Measurements from ENCODE around the gene FBP1. TPM values are rescaled to one million over a fixed set of nuclear protein-coding genes. Genes with fewer than 3 reads are reported as not detected.
A peak's percentile ranks its signal among the peaks of the same experiment; 100 is the strongest.

FBP1 gene
- total RNA-seq, 1 experiment from 2014 or later: 48.1 TPM

DNA sequence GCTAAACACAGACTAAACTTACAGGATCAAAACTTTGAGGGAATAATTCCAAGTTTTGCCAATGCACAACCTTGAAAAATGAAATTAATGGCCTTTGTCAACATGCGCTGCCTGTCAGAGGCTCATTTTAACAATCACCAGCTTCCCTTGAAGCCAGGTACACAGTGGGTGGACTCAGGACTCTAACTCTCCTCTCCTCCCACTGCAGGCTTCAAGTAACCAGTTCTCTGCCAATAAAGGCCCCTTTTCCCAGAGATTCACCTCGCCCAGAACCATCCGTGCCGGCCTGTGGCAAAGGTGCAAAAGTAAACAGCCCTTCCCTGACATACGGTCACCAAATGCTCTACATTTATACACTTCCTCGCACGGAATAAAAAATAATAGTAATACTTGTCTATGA is 27.2 kb downstream of the FBP1 start:
- Histone ChIP-seq H4K20me1 (ENCODE audit: low read length) (no peaks in the 10 kb centered on the region), H3K9me3 (ENCODE audit: low read length) (no peaks in the 10 kb centered on the region), H3F3A (ENCODE audit: low read length, unreplicated experiment) (no peaks in the 10 kb centered on the region), H3K27me3 (ENCODE audit: low read length) (no peaks in the 10 kb centered on the region), H3K36me3 (ENCODE audit: low read depth, low read length) (no peaks in the 10 kb centered on the region), H3K27ac (ENCODE audit: low read length) (no peak overlapping the region), H3K9me2 (replicated peaks; ENCODE audit: low read length) (no peaks in the 10 kb centered on the region), H3K9ac (ENCODE audit: low read length) (no peak overlapping the region), H3K4me2 (ENCODE audit: low read length) (no peak overlapping the region), H3K4me1 (ENCODE audit: insufficient read depth, low read length) (peaks cover 8% of the 10 kb centered on the region; the same call in 1 of the 2 replicates), H3K4me3 (ENCODE audit: low read length) (no peak overlapping the region), H3K79me2 (ENCODE audit: low read length) (no peaks in the 10 kb centered on the region), H2AFZ (ENCODE audit: low read length) (no peak overlapping the region)
- TF ChIP-seq CTCF (conservative IDR thresholded peaks at IDR 0.05; ENCODE audit: low read depth, low read length): no peak
- TF ChIP-seq EZH2phosphoT487 (IDR thresholded peaks at IDR 0.05; ENCODE audit: borderline replicate concordance, low read length): no peak
- TF ChIP-seq EZH2 (IDR thresholded peaks at IDR 0.05; ENCODE audit: low read length, unreplicated experiment): no peak
- DNase-seq (no peak), ATAC-seq (no peak)
- intact Hi-C loops (cut with micrococcal nuclease): no loop called here
- CTCF ChIA-PET: interaction anchor here (0.8 kb wide), 1 partner anchor 58 kb away, joined by 3 read pairs; the partner anchor contains the start of gene PCAT7
- BruUV-seq (replicated peaks): no TSS peak
- POLR2A ChIA-PET (ENCODE audit: unreplicated experiment): no interaction called here

DNA sequence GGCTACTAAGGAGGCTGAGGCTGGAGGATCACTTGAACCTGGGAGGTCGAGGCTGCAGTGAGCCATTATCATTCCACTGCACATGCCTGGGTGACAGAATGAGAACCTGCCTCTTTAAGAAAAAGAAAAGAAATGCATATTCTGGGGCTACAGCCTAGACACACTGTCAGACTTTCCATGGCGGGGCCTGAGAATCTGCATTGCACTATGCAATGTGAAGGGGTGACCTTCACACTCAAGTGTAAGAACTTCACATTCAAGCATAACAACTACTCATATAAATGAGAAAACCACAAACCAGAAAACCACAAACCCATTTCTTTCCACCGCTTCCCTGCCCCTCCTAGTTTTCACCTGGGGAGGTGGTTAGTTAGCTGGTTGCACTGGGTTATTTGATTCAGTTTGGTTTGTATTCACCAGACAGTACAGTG is 27.7 kb downstream of the FBP1 start:
- H3K9ac ChIP-seq (ENCODE audit: low read length): no peak overlapping the region
- ATAC-seq (peak; percentile 38; the same call in 1 of the 2 replicates), DNase-seq (peak; percentile 41)
- no peaks in the 10 kb centered on the region for H4K20me1 ChIP-seq (ENCODE audit: low read length)
- BruUV-seq (replicated peaks): no TSS peak
- TF ChIP-seq CTCF (conservative IDR thresholded peaks at IDR 0.05; ENCODE audit: low read depth, low read length) (no peak), EZH2 (IDR thresholded peaks at IDR 0.05; ENCODE audit: low read length, unreplicated experiment) (no peak), EZH2phosphoT487 (IDR thresholded peaks at IDR 0.05; ENCODE audit: borderline replicate concordance, low read length) (no peak)
- no peak overlapping the region for H2AFZ ChIP-seq (ENCODE audit: low read length)
- H3K27ac ChIP-seq (ENCODE audit: low read length): no peak overlapping the region
- no peak overlapping the region for H3K4me3 ChIP-seq (ENCODE audit: low read length)
- intact Hi-C loops (cut with micrococcal nuclease): no loop called here
- H3K4me2 ChIP-seq (ENCODE audit: low read length): no peak overlapping the region
- H3K79me2 ChIP-seq (ENCODE audit: low read length): no peaks in the 10 kb centered on the region
- H3K36me3 ChIP-seq (ENCODE audit: low read depth, low read length): no peaks in the 10 kb centered on the region
- H3K27me3 ChIP-seq (ENCODE audit: low read length): no peaks in the 10 kb centered on the region
- H3K9me3 ChIP-seq (ENCODE audit: low read length): no peaks in the 10 kb centered on the region
- H3K9me2 ChIP-seq (replicated peaks; ENCODE audit: low read length): no peaks in the 10 kb centered on the region
- ChIA-PET POLR2A (ENCODE audit: unreplicated experiment) (no interaction called here), CTCF (interaction anchor here (0.8 kb wide), 1 partner anchor 57 kb away, joined by 3 read pairs; the partner anchor contains the start of gene PCAT7)
- H3K4me1 ChIP-seq (ENCODE audit: insufficient read depth, low read length): peaks cover 8% of the 10 kb centered on the region; the same call in 1 of the 2 replicates
- no peaks in the 10 kb centered on the region for H3F3A ChIP-seq (ENCODE audit: low read length, unreplicated experiment)

DNA sequence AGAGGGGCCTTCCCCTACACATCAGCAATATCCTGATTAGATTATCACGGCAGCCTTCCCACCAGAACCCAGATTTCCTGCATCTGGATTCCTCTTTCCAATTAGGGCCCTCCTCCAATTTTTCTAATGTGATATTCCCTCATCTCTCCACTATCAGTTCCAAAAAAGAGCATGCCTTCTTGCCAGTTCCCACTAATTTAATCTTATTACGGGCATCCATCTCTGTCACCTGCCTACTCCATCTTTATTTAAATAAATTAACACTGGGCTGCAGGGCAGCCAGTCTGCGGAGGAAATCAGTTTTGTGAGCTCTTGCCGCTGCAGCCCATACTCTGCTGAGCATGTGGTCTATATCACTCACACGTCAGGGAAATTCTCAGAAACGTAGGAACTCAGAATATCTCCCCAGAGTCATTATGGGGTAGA is 29.1 kb downstream of the FBP1 start:
- H2AFZ ChIP-seq (ENCODE audit: low read length): no peak overlapping the region
- no peaks in the 10 kb centered on the region for H3F3A ChIP-seq (ENCODE audit: low read length, unreplicated experiment)
- ATAC-seq (no peak), DNase-seq (no peak)
- no peak overlapping the region for H3K9ac ChIP-seq (ENCODE audit: low read length)
- H3K9me3 ChIP-seq (ENCODE audit: low read length): no peaks in the 10 kb centered on the region
- H3K27me3 ChIP-seq (ENCODE audit: low read length): no peaks in the 10 kb centered on the region
- no TSS peak for BruUV-seq (replicated peaks)
- H3K79me2 ChIP-seq (ENCODE audit: low read length): no peaks in the 10 kb centered on the region
- H3K4me2 ChIP-seq (ENCODE audit: low read length): no peak overlapping the region
- TF ChIP-seq CTCF (conservative IDR thresholded peaks at IDR 0.05; ENCODE audit: low read depth, low read length): no peak
- H3K9me2 ChIP-seq (replicated peaks; ENCODE audit: low read length): no peaks in the 10 kb centered on the region
- POLR2A ChIA-PET (ENCODE audit: unreplicated experiment): no interaction called here
- H3K4me1 ChIP-seq (ENCODE audit: insufficient read depth, low read length): peaks cover 8% of the 10 kb centered on the region; the same call in 1 of the 2 replicates
- no peak overlapping the region for H3K4me3 ChIP-seq (ENCODE audit: low read length)
- H3K36me3 ChIP-seq (ENCODE audit: low read depth, low read length): no peaks in the 10 kb centered on the region
- no peaks in the 10 kb centered on the region for H4K20me1 ChIP-seq (ENCODE audit: low read length)
- H3K27ac ChIP-seq (ENCODE audit: low read length): no peak overlapping the region
- intact Hi-C loops (cut with micrococcal nuclease): no loop called here
- CTCF ChIA-PET: no interaction called here
